DOHH2 (cell line): ENCODE data around the gene CRIP3.

Source experiments
- EZH2phosphoT487 ChIP-seq: fragments of 200-600 bp; sonication (generic); IDR thresholded peaks from 2 replicates; pipeline ENCODE4 v1.6.1; 2017; ENCODE audit warnings: borderline replicate concordance, mild to moderate bottlenecking, antibody characterized with exemption, low read length, moderate library complexity, mixed read lengths
- TF ChIP-seq, protein P1 (sequence below): fragments of 200-600 bp; sonication (generic); IDR thresholded peaks from one replicate; pipeline ENCODE4 v1.5.1; 2014; ENCODE audit warnings: antibody characterized with exemption, mild to moderate bottlenecking, low read depth, low read length; ENCODE audit not compliant: poor library complexity, severe bottlenecking

GRCh38 chr6:43299338-43300293, 9.0 kb downstream of the CRIP3 start:
- TF ChIP-seq, protein P1, sequence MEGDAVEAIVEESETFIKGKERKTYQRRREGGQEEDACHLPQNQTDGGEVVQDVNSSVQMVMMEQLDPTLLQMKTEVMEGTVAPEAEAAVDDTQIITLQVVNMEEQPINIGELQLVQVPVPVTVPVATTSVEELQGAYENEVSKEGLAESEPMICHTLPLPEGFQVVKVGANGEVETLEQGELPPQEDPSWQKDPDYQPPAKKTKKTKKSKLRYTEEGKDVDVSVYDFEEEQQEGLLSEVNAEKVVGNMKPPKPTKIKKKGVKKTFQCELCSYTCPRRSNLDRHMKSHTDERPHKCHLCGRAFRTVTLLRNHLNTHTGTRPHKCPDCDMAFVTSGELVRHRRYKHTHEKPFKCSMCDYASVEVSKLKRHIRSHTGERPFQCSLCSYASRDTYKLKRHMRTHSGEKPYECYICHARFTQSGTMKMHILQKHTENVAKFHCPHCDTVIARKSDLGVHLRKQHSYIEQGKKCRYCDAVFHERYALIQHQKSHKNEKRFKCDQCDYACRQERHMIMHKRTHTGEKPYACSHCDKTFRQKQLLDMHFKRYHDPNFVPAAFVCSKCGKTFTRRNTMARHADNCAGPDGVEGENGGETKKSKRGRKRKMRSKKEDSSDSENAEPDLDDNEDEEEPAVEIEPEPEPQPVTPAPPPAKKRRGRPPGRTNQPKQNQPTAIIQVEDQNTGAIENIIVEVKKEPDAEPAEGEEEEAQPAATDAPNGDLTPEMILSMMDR, result no peak
- TF ChIP-seq EZH2phosphoT487, result no peak
